GM12891 (cell line): ENCODE results near the gene EPB41L3.

Source experiments
- POLR2A ChIP-seq: IDR thresholded peaks from 2 replicates; pipeline ENCODE4 v1.6.1; 2011; ENCODE audit warnings: low read depth, low read length, control low read depth
- POLR2AphosphoS5 ChIP-seq: IDR thresholded peaks from 2 replicates; pipeline ENCODE4 v1.6.1; 2011; ENCODE audit warnings: low read depth, low read length, control low read depth
- POU2F2 ChIP-seq: IDR thresholded peaks from 2 replicates; pipeline ENCODE4 v1.6.1; 2011; ENCODE audit warnings: low read depth, mild to moderate bottlenecking, control low read depth, low read length, moderate library complexity
- SPI1 ChIP-seq: IDR thresholded peaks from 2 replicates; pipeline ENCODE4 v1.6.1; 2011; ENCODE audit warnings: low read depth, low read length, control low read depth

GRCh38 chr18:5542515-5543035 lies 1.2 kb downstream of the EPB41L3 start:
- no peak for TF ChIP-seq POLR2A
- no peak for TF ChIP-seq POLR2AphosphoS5
- TF ChIP-seq POU2F2, result no peak
- no peak for TF ChIP-seq SPI1
